ENCODE measurements around the gene ARID3C.

GRCh38 chr9:34590381-34591247 lies 38.3 kb downstream of the ARID3C start:
- TF ChIP-seq EZH2 (IDR thresholded peaks at IDR 0.05; ENCODE audit: borderline replicate concordance, low read length), result no peak
- TF ChIP-seq, protein P1, sequence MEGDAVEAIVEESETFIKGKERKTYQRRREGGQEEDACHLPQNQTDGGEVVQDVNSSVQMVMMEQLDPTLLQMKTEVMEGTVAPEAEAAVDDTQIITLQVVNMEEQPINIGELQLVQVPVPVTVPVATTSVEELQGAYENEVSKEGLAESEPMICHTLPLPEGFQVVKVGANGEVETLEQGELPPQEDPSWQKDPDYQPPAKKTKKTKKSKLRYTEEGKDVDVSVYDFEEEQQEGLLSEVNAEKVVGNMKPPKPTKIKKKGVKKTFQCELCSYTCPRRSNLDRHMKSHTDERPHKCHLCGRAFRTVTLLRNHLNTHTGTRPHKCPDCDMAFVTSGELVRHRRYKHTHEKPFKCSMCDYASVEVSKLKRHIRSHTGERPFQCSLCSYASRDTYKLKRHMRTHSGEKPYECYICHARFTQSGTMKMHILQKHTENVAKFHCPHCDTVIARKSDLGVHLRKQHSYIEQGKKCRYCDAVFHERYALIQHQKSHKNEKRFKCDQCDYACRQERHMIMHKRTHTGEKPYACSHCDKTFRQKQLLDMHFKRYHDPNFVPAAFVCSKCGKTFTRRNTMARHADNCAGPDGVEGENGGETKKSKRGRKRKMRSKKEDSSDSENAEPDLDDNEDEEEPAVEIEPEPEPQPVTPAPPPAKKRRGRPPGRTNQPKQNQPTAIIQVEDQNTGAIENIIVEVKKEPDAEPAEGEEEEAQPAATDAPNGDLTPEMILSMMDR (conservative IDR thresholded peaks at IDR 0.05 in 1 of 2, IDR thresholded peaks at IDR 0.05 in 1 of 2; ENCODE audit: extremely low read depth in 1 of 2, insufficient read depth in 1 of 2, low read depth in 1 of 2, low read length in 2 of 2), result no peak
